ENCODE measurements around the gene C2orf42. TPM values are rescaled to one million over a fixed set of nuclear protein-coding genes. Genes with fewer than 3 reads are reported as not detected.

Gene C2orf42
- 22.0 and 28.9 TPM in 2 replicates for total RNA-seq

GRCh38 chr2:70190418-70191243, at the start of gene C2orf42:
C2orf42 (minus strand) TSS chr2:70191019; CDS start chr2:70181985, 9,034 bp downstream.

Other genes with a start within 250 kb of the C2orf42 start
- 0.12 and 0.32 TPM in 2 replicates for gene ASPRV1, start 229.4 kb downstream of the C2orf42 start, total RNA-seq
- 45.4 and 47.6 TPM in 2 replicates for gene PCBP1, start 103.5 kb downstream of the C2orf42 start, total RNA-seq
- gene TIA1, start 57.6 kb upstream of the C2orf42 start, total RNA-seq, result 49.2 and 76.9 TPM in 2 replicates
- 65.6 and 68.0 TPM in 2 replicates for gene PCYOX1, start 67.1 kb upstream of the C2orf42 start, total RNA-seq
- gene SNRPG, start 102.7 kb upstream of the C2orf42 start, total RNA-seq, result 44.0 and 57.0 TPM in 2 replicates
- 19.8 and 20.4 TPM in 2 replicates for gene FAM136A, start 111.0 kb upstream of the C2orf42 start, total RNA-seq